Fibroblast of the aortic adventitia (primary cell): ENCODE results near the gene DEPDC5. TPM values are rescaled to one million over a fixed set of nuclear protein-coding genes. Genes with fewer than 3 reads are reported as not detected.
A peak's percentile ranks its signal among the peaks of the same experiment; 100 is the strongest.

ENCODE experiments used
- DNase-seq: peaks from one replicate; pipeline ENCODE4 v3.0.0-alpha.2; 2010; ENCODE audit warnings: low read depth
- H3K4me3 ChIP-seq: 2 replicates; pipeline ENCODE4 v1.5.1; 2011; ENCODE audit warnings: low read depth, mild to moderate bottlenecking, control low read depth, low read length, moderate library complexity
- CTCF ChIP-seq: IDR thresholded peaks from 2 replicates; pipeline ENCODE4 v1.5.1; 2011; ENCODE audit warnings: mild to moderate bottlenecking, low read length, control low read depth, inconsistent platforms; ENCODE audit not compliant: insufficient read depth
- total RNA-seq: library from RNA; depleted of rRNA; stranded (reverse); fragments of >200 nt; gene quantifications from 2 replicates; pipeline ENCODE4 v1.2.3, GENCODE V29; 2012; ENCODE audit warnings: low replicate concordance

DEPDC5 gene
- total RNA-seq, 1 donor, result 17.7 TPM

GRCh38 chr22:31825513-31825912 lies 71.7 kb downstream of the DEPDC5 start:
- no peak for TF ChIP-seq CTCF
- no peak for DNase-seq
- H3K4me3 ChIP-seq, result no peak overlapping the region

GRCh38 chr22:31826443-31826842 lies 72.6 kb downstream of the DEPDC5 start:
- TF ChIP-seq CTCF, result no peak
- no peak for DNase-seq

GRCh38 chr22:31828739-31829138 lies 74.9 kb downstream of the DEPDC5 start:
- no peak for TF ChIP-seq CTCF
- no peak overlapping the region for H3K4me3 ChIP-seq
- no peak for DNase-seq

More at GRCh38 chr22:31826443-31826842, 72.6 kb downstream of the DEPDC5 start:
- no peak overlapping the region for H3K4me3 ChIP-seq

GRCh38 chr22:31829505-31829904 lies 75.7 kb downstream of the DEPDC5 start:
- peak; percentile 90 for DNase-seq
- no peak overlapping the region for H3K4me3 ChIP-seq
- TF ChIP-seq CTCF, result no peak

- TF ChIP-seq CTCF, result no peak
- DNase-seq, result no peak
- H3K4me3 ChIP-seq, result no peak overlapping the region
Measured at GRCh38 chr22:31830721-31831070, 76.9 kb downstream of the DEPDC5 start.

- DNase-seq, result no peak
- H3K4me3 ChIP-seq, result no peak overlapping the region
- no peak for TF ChIP-seq CTCF
Measured at GRCh38 chr22:31833930-31834329, 80.1 kb downstream of the DEPDC5 start.

- TF ChIP-seq CTCF, result no peak
- DNase-seq, result no peak
- no peak overlapping the region for H3K4me3 ChIP-seq
Measured at GRCh38 chr22:31836010-31836409, 82.2 kb downstream of the DEPDC5 start.
